Panc1 (cell line): Measurements from ENCODE around the gene BCO1. TPM values are rescaled to one million over a fixed set of nuclear protein-coding genes. Genes with fewer than 3 reads are reported as not detected.

ENCODE experiments used
- ATAC-seq: fragments of 200-7000 bp; cut with Tn5 transposase; 2 replicates; pipeline ENCODE4 v1.9.1; 2020; ENCODE audit warnings: mild to moderate bottlenecking, moderate library complexity
- BruUV-seq: library from RNA; stranded (reverse); fragments of 400-500 nt; replicated peaks from 2 replicates; lab custom pipeline; 2021; lab: Mats Ljungman, UMichigan
- CTCF ChIA-PET: fragments of 300-600 bp; sonication (Branson Sonifier 250); formaldehyde crosslinking; loops from one replicate; lab custom pipeline; 2022; ENCODE audit warnings: antibody characterized with exemption; lab: Charles Lee
- POLR2A ChIA-PET: fragments of 300-600 bp; sonication (Branson Sonifier 250); formaldehyde crosslinking; loops from one replicate; lab custom pipeline; 2022; ENCODE audit warnings: antibody characterized with exemption; lab: Charles Lee
- DNase-seq: peaks from one replicate; pipeline ENCODE4 v3.0.0-alpha.2; 2010; ENCODE audit warnings: low read depth, low spot score
- H3K27ac ChIP-seq: 2 replicates; pipeline ENCODE4 v1.5.1; 2011; ENCODE audit warnings: mild to moderate bottlenecking, low read length, inconsistent platforms
- H3K27me3 ChIP-seq: fragments of 200-500 bp; sonication (Bioruptor generic); 2 replicates; pipeline ENCODE4 v1.6.0; 2014; ENCODE audit warnings: low read length, inconsistent platforms; ENCODE audit not compliant: control insufficient read depth, insufficient read depth
- H3K36me3 ChIP-seq: fragments of 200-500 bp; sonication (Bioruptor generic); 2 replicates; pipeline ENCODE4 v1.5.1; 2014; ENCODE audit warnings: inconsistent platforms, mild to moderate bottlenecking, low read length, moderate library complexity; ENCODE audit not compliant: control insufficient read depth, insufficient read depth
- H3K4me1 ChIP-seq: 2 replicates; pipeline ENCODE4 v1.5.1; 2011; ENCODE audit warnings: inconsistent platforms, mild to moderate bottlenecking, low read length, moderate library complexity; ENCODE audit not compliant: control insufficient read depth, insufficient read depth
- H3K4me3 ChIP-seq, 2 experiments: 2 replicates each; pipeline ENCODE4 v1.5.1; 2011 to 2012; ENCODE audit warnings: low read depth in 2 of 2, low read length in 2 of 2, mild to moderate bottlenecking in 2 of 2, inconsistent platforms in 1 of 2, moderate library complexity in 1 of 2
- H3K9me3 ChIP-seq: fragments of 200-500 bp; sonication (Bioruptor generic); 2 replicates; pipeline ENCODE4 v1.5.1; 2014; ENCODE audit warnings: low read depth, mild to moderate bottlenecking, inconsistent platforms, low read length, moderate library complexity; ENCODE audit not compliant: control insufficient read depth, insufficient read depth
- POLR2AphosphoS5 ChIP-seq: IDR thresholded peaks from 2 replicates; pipeline ENCODE4 v1.6.1; 2012; ENCODE audit warnings: mild to moderate bottlenecking, low read depth, low read length, moderate library complexity
- SIN3A ChIP-seq: IDR thresholded peaks from 2 replicates; pipeline ENCODE4 v1.6.1; 2012; ENCODE audit warnings: low read depth, mild to moderate bottlenecking, low read length, moderate library complexity, borderline replicate concordance; ENCODE audit not compliant: insufficient read depth
- TCF7L2 ChIP-seq: IDR thresholded peaks from 2 replicates; pipeline ENCODE4 v1.6.1; 2011; ENCODE audit warnings: mild to moderate bottlenecking, low read depth, low read length, inconsistent platforms
- in situ Hi-C: cut with HindIII; loops from 2 replicates; pipeline ENCODE4 v1.10.0; 2016; ENCODE audit warnings: low sequenced_read_pairs, low pct_unique_long_range_greater_than_20kb
- intact Hi-C: fragments of 100-400 bp; cut with micrococcal nuclease; formaldehyde crosslinking; loops from one replicate; pipeline ENCODE4 v1.10.0; 2022; ENCODE audit not compliant: unreplicated experiment
- total RNA-seq: library from RNA; stranded (reverse); gene quantifications from one replicate; pipeline ENCODE4 v1.2.1, GENCODE V29; 2021; ENCODE audit not compliant: unreplicated experiment
- TF ChIP-seq, protein P1 (sequence below): fragments of 450-650 bp; IDR thresholded peaks from 2 replicates; pipeline ENCODE4 v1.5.1; 2017; ENCODE audit warnings: mild to moderate bottlenecking
- TF ChIP-seq, protein P2 (sequence below), 2 experiments: IDR thresholded peaks; 2 replicates each; pipeline ENCODE4 v1.6.1; 2011 to 2012; ENCODE audit warnings: low read depth in 2 of 2, control low read depth in 1 of 2, low read length in 1 of 2, mild to moderate bottlenecking in 1 of 2, moderate library complexity in 1 of 2; ENCODE audit not compliant: insufficient read depth in 1 of 2

BCO1 gene
- total RNA-seq, 1 experiment from 2014 or later: not detected

DNA sequence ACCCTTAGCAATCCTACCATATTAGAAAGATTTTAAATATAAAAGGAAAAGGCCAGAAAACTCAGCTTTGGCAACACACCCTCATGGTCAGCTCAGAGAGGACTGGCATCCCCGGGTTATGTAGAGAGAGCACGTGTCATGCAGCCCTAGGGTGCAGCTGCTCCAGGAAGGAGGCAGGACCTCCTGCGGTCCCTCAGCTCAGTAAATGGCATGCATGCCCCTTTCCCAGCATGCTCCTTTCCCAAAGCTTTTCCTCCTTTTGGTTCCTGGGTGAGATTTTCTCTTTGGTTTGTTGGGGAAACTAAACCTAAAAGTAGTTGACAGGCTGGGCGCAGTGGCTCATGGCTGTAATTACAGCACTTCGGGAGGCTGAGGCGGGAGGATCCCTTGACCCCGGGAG lies 80.2 kb downstream of the BCO1 start:
- Histone ChIP-seq H3K4me1 (peaks cover 11% of the 10 kb centered on the region), H3K36me3 (peaks cover 6% of the 10 kb centered on the region; the same call in 1 of the 2 replicates), H3K27me3 (no peaks in the 10 kb centered on the region), H3K9me3 (no peaks in the 10 kb centered on the region), H3K27ac (no peak overlapping the region; the same call in 1 of the 2 replicates), H3K4me3 (no peak overlapping the region)
- in situ Hi-C loops (no loop called here), intact Hi-C loops (no loop called here)
- BruUV-seq: no TSS peak
- POLR2A ChIA-PET: no interaction called here
- ATAC-seq (no peak), DNase-seq (no peak)
- CTCF ChIA-PET: interaction anchor here (0.6 kb wide), 1 partner anchor 44 kb away, joined by 4 read pairs; no protein-coding TSS in a partner anchor
- TF ChIP-seq, protein P1, sequence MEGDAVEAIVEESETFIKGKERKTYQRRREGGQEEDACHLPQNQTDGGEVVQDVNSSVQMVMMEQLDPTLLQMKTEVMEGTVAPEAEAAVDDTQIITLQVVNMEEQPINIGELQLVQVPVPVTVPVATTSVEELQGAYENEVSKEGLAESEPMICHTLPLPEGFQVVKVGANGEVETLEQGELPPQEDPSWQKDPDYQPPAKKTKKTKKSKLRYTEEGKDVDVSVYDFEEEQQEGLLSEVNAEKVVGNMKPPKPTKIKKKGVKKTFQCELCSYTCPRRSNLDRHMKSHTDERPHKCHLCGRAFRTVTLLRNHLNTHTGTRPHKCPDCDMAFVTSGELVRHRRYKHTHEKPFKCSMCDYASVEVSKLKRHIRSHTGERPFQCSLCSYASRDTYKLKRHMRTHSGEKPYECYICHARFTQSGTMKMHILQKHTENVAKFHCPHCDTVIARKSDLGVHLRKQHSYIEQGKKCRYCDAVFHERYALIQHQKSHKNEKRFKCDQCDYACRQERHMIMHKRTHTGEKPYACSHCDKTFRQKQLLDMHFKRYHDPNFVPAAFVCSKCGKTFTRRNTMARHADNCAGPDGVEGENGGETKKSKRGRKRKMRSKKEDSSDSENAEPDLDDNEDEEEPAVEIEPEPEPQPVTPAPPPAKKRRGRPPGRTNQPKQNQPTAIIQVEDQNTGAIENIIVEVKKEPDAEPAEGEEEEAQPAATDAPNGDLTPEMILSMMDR: no peak
- TF ChIP-seq, protein P2, sequence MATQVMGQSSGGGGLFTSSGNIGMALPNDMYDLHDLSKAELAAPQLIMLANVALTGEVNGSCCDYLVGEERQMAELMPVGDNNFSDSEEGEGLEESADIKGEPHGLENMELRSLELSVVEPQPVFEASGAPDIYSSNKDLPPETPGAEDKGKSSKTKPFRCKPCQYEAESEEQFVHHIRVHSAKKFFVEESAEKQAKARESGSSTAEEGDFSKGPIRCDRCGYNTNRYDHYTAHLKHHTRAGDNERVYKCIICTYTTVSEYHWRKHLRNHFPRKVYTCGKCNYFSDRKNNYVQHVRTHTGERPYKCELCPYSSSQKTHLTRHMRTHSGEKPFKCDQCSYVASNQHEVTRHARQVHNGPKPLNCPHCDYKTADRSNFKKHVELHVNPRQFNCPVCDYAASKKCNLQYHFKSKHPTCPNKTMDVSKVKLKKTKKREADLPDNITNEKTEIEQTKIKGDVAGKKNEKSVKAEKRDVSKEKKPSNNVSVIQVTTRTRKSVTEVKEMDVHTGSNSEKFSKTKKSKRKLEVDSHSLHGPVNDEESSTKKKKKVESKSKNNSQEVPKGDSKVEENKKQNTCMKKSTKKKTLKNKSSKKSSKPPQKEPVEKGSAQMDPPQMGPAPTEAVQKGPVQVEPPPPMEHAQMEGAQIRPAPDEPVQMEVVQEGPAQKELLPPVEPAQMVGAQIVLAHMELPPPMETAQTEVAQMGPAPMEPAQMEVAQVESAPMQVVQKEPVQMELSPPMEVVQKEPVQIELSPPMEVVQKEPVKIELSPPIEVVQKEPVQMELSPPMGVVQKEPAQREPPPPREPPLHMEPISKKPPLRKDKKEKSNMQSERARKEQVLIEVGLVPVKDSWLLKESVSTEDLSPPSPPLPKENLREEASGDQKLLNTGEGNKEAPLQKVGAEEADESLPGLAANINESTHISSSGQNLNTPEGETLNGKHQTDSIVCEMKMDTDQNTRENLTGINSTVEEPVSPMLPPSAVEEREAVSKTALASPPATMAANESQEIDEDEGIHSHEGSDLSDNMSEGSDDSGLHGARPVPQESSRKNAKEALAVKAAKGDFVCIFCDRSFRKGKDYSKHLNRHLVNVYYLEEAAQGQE (IDR thresholded peaks at IDR 0.05; ENCODE audit: insufficient read depth in 1 of 2, low read depth in 2 of 2, low read length in 1 of 2): no peak
- TF ChIP-seq SIN3A (no peak), POLR2AphosphoS5 (no peak), TCF7L2 (no peak)

DNA sequence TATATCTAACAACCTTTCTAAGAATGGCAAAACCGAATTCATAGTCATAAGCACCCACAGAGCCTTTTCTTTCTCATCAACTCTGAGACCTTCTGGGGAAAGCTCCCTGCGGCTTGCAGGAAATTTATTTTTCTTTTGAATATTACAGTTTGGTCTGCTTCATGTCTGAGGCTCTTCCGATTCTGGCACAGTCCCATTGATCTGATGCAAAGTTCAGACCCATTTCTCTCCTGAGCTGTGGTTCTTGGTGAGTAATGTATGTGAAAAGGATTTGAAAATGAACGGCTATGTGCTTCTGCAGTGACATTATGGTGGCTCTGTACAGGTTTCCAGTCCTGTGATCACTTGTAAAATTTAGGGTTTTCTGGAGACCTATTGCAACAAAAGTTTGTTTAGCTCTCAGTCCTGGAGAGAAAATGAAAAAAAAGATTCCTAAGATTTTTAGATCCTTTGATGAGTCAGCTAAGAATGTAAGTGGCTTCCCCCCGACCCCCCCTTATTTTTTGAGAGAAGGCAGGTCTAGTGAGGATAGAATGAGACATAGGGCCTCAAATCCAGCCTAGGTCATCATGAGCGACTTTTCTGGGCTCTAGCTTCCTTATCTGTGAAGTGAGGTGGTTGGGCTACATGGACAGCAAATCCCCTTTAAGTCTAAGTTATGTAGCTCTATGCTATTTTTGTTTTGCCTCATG lies 80.9 kb downstream of the BCO1 start:
- CTCF ChIA-PET: interaction anchor here (0.6 kb wide), 1 partner anchor 45 kb away, joined by 4 read pairs; no protein-coding TSS in a partner anchor
- H3K27ac ChIP-seq: no peak overlapping the region
- no peak overlapping the region for H3K4me3 ChIP-seq

More for the DNA sequence above, 80.9 kb downstream of the BCO1 start:
- no peaks in the 10 kb centered on the region for H3K9me3 ChIP-seq
- POLR2A ChIA-PET: no interaction called here
- in situ Hi-C loops: no loop called here
- H3K27me3 ChIP-seq: no peaks in the 10 kb centered on the region
- peaks cover 11% of the 10 kb centered on the region for H3K4me1 ChIP-seq
- TF ChIP-seq, protein P2 (IDR thresholded peaks at IDR 0.05; ENCODE audit: insufficient read depth in 1 of 2, low read depth in 2 of 2, low read length in 1 of 2): no peak
- no peak for TF ChIP-seq SIN3A
- TF ChIP-seq, protein P1: no peak
- no peak for TF ChIP-seq POLR2AphosphoS5
- no peak for TF ChIP-seq TCF7L2
- ATAC-seq (no peak), DNase-seq (no peak)
- intact Hi-C loops: no loop called here
- peaks cover 2% of the 10 kb centered on the region; the same call in 1 of the 2 replicates for H3K36me3 ChIP-seq
- BruUV-seq: no TSS peak
